GM21360 (cell line): ENCODE measurements around the gene TSPAN4.

Experiments used
- ATAC-seq: cut with Tn5 transposase; IDR thresholded peaks from one replicate; pipeline ENCODE4 v1.9.1; 2021; ENCODE audit warnings: mild to moderate bottlenecking, moderate library complexity; ENCODE audit not compliant: unreplicated experiment

TSPAN4 gene

DNA sequence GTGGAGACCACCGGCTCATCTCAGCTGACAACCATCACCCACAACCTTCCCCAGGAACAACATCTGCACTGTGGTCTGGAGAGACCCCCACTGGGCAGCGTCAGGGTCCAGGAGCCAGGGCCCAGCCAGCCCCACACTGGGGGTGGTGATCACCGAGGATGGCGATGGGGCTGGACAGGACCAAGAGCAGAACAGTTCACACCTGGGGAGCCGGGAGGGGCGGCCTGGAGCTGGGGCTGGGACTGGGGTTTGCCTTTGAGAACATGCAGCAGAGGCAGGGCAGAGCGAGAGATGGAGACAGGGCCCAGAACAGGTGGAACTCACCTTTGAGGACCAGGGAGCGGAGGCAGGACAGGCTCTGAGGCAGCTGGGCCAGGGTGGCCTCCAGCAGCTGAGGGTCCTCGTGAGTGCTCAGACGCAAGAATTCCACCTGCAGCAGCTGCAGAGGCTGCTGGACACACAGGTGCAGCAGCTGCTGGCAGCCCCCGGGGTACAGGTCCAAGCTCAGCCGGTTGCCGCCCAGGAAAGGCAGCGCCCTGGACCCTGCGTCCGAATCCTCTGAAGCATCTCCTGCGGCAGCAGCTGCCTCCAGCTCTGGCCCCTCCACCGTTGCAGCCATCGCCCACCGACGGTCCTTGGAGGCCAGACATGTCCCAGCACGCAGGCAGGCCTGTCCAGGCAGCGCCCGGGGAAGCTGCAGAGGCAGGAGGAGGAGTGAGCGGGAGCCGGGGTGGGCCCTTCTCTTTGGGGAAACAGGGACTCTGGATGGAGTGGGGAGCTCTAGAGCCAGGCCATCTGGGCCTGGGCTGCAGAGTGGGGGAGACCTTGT lies 38.7 kb upstream of the TSPAN4 start:
- no peak for ATAC-seq

DNA sequence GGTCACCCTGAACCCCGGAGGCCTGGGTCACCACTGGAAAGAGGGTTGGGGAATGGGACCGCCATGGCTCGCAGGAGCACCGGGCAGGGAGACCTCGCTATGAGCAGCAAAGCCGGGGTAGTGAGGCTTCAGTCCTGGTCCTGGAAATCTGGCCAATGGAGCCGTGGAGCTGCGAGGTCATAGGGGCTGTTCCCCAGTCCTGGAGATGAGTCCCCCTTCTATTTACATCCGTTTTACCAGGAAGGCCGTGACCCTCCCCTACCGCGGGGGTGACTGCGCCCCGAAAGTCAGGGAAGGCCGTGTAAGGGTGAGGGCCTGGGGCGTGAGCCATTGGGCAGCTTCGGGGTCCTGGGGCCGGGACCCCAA lies 38.1 kb upstream of the TSPAN4 start:
- no peak for ATAC-seq

DNA sequence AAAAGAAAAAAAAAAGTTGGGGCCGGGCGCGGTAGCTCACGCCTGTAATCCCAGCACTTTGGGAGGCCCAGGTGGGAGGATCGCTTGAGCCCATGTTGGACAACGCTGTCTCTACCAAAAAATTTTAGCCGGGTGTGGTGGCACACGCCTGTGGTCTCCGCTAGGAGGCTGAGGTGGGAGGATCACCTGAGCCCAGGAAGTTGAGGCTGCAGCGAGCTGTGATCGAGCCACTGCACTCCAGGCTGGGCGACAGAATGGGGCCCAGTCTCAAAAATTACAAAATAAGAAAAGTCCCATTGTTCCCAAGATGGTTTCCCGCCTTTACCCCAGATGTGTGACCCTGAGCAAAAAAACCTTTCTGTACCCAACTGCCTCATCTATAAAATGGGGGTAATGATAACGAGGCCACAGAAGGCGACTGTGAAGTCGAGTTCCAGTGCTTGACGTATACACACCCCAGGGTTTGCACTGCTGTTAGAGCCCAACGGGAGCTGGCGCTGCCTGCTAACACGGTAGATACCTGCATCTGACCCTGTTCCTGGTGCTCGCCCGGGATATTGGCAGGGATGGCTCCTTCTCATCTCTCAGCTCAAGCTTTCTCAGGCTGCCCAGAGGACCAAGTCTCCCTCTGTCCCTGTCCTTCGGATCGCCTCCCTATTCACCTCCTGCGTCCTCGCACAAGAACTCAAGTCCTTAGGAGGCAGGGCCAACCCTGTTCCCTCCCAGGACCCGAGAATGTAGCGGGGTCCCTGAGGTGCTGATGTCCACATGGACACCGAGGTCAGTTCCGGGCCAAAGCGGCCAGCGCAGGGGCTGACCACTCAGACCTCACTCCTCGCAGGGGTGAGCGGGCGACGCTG lies 34.0 kb upstream of the TSPAN4 start:
- no peak for ATAC-seq

DNA sequence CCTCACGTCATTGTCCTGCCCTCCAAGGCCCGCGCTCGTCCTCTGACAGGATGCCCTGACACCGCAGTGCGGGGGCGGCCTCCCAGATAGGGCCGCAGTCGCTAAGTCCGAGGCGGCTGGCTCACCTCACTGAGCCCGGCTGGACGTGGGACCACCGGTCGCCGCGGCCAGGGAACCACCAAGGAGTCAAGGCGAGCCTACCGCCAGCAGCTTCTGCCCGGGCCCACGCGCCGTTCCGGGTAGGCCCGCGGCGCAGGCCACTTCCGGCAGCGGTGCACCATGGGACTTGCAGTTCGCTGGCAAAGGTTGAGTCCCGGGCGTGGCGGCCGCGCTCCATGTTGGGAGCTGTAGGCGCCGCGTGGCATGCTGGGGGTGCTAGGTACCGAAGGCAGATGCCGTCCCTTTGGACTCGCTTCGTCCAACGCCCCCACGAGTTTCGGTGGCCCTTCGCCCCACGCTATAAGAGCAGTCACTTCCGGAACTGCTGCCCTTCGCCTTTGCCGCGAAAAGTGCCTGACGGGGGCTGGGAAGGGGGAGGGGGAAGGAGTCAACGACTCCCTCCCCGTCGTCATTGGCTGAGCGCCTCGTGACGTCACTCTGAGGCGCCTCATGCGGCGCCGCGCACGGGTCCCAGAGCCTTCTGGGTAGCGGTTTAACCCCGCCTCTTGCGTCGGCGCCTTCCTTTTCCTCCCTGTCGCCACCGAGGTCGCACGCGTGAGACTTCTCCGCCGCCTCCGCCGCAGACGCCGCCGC lies 33.2 kb upstream of the TSPAN4 start, which contains the start of gene RPLP2:
RPLP2 (plus strand) TSS at position 681 of the 753 bp plus-strand sequence. CDS start 268 bp downstream, outside the sequence.
- ATAC-seq: peak; percentile 68

DNA sequence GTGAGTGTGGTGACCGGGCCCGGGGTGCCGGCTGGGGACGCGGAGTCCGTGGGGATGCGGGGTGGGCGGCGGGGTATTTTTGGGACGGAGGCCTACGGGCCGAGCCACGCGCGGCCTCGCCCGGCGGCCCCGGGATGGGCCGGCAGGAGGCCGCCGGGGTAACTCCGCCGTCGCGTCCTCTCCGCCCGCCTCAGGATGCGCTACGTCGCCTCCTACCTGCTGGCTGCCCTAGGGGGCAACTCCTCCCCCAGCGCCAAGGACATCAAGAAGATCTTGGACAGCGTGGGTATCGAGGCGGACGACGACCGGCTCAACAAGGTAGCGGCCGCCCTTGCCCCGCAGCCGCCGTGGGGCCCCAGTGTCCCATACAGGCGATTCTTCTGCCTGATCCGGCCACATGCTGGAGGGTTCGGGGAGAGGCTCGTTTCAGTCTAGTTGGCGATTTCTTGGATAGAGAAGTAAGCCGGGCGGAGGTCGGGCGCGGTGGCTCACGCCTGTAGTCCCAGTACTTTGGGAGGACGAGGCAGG lies 32.5 kb upstream of the TSPAN4 start:
- no peak for ATAC-seq

DNA sequence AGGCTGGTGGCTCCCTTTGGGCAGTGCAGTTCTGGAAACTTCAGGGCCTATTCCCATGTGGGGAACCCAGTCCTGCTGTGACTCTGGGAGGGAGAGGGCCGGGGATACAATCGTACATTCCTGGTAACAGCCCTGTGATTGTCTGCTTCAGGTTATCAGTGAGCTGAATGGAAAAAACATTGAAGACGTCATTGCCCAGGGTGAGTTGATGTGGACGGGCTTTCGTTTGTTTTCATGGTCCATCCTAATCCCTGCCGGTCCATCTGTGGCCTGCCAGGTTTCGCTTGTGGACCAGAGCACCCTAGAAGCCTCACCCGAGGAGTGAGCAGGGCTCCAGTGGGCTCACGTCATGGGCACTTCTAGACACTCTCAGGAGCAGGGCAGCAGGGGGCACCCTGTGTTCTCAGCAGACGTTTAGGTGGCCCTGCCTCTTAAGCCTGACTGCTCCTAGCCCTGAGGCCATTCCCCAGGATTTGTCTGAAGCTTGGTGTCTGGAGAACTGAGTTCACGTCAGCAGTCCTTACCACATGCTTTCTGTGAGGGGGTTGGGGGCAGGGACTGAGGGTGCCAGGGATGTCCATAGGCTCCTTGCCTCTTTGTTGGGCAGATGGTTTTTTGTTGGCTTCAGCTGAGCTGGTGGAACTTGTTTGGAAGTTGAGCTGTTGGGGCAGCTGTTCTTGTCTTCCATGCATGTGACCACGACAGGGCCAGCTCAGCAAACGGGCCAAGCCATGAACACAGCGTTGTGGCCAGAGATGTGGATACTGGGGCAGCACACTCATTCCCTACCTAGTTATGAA lies 31.0 kb upstream of the TSPAN4 start:
- no peak for ATAC-seq

DNA sequence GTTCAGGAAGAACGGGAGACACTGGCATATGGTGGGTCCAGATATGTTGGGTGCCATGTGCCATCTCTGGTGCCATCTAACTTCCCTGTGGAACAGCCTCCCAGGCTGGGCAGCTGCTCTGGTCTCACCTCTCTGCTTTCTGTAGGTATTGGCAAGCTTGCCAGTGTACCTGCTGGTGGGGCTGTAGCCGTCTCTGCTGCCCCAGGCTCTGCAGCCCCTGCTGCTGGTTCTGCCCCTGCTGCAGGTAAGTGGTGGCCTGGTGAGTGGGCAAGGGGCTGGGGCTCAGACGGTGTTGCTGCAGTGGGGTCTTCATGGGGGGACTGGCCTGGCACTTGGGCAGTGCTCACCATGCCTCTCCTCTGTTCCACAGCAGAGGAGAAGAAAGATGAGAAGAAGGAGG lies 30.3 kb upstream of the TSPAN4 start:
- ATAC-seq: no peak

DNA sequence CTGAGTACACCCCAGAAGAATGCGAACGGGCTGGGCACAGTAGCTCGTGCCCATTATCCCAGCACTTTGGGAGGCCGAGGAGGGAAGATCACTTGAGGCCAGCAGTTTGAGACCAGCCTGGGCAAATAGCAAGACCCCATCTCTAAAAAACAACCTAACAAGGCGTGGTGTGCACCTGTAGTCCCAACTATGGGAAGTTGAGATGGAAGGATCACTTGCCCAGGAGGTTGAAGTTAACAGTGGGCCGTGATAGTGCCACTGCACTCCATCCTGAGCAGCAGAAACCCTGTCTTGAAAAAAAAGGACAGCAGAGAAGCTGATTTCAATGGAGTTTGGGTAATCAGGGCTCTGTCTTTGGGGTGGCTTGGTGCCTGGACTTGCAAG lies 29.6 kb upstream of the TSPAN4 start:
- no peak for ATAC-seq

DNA sequence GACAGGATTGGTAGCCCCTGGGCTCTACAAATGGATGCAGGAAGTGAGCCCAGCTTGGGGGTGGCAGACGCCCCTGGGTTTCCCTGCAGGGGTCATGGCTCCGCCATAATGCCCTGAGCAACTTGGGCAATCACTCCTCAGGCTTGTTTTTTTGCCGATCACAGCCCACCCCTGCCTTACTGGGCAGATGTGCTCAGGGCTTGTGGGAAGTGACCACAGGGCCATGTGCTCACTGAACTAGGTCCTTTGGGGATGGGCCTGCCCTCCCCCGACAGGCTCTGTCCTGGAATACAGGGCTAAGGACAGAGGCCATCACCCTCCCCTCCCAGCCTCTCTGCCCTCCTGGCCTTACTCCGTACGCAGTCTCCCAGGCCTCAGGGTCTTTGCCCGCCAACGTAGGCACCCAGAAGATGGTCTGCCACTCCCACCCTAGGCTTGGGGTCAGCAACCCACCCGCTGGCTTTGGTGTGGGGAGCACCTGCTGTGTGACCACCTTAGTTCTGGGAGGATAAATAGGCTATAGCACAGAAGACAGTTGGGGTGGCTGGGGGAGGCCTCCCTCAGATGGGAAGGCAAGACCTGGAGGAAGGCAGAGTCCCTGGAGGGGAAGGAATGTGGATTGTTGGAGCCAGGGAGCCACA lies 29.1 kb upstream of the TSPAN4 start:
- ATAC-seq: no peak

DNA sequence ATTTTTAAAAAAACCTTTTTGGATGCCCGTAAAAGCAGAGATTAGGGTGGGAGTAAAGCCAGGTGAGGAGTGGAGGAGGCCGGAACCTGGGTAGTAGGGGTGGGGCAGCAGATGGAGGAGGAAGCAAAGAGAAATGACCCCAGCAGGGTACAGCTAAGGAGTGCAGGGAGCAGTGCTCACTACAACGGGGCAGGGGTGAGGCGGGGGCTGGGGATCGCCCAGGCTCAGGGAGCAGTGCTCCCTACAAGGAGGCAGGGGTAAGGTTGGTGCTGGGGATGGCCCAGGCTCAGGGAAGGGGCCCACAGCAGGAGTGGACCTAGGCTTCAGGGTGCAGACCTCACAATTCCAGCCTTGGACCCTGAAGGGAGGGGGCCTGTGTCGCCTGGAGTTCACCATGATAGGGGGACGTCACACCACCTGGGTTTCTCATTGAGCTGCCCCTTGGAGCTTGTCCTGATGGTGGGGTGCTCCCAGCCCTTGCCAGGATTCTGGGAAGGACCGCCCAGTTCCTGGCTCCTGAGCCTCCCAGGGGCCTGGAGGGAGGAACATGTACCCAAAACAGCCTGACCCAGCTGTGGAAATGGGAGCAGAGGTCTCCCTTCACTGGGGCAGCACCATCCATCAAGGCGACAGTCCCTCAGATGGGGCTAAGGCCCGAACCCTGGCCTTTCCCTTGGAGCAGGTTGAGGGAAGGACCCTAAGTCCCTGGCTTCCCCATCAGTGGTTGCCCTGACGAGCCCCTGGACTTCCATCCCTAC lies 26.8 kb upstream of the TSPAN4 start:
- no peak for ATAC-seq

DNA sequence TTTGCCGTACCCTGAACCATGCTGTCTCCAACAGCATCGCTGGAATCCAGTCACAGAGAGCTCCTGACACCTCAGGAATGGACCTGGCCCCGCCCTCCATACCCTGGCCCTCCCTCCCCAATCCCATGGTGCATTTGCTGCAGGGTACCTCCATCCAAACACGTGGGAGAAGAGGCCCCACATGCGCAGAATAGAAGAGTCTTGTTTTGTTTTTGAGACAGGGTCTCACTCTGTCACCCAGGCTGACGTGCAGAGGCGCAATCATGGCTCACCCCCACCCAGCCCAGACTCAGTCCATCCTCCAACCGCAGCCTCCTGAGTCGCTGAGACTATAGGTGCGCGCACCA lies 26.2 kb upstream of the TSPAN4 start:
- ATAC-seq: no peak

DNA sequence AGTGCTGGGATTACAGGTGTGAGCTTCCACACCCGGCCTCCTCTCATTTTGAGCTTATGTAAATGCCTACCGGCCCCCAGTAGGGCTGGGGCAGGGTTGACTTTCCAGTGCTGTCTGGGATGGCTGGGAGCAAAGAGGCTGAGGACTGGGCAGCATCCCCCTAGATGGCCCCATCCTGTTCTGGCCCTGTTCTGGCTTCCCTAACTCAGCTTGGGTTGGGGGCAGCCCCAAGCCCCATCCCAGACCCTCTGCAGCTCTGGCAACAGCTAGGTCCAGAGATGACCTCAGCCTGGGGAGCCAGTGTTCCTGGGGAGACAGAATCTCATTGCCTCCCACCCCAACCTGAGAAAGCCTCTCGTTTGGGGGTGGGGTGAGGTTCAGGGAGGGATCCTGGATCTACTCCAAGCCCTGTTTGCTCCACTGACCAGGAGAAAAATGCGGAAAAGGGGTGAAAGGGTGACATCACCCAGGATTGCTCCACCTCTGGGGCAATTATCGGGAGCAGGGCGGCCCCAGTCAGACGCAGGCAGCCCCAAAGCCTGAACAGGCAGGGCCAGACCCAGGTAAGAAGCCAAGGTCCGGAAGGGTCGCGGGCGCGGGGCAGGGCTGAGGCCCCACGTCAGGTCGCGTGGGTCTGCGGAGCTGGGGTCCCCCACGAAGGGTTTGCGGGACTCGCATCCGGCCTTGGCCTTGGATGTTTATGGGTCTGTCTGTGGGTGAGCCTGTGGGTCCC lies 24.1 kb upstream of the TSPAN4 start, which contains the start of gene PNPLA2:
PNPLA2 (plus strand) TSS at position 519 of the 733 bp plus-strand sequence. CDS start 805 bp downstream, outside the sequence.
- ATAC-seq: no peak

DNA sequence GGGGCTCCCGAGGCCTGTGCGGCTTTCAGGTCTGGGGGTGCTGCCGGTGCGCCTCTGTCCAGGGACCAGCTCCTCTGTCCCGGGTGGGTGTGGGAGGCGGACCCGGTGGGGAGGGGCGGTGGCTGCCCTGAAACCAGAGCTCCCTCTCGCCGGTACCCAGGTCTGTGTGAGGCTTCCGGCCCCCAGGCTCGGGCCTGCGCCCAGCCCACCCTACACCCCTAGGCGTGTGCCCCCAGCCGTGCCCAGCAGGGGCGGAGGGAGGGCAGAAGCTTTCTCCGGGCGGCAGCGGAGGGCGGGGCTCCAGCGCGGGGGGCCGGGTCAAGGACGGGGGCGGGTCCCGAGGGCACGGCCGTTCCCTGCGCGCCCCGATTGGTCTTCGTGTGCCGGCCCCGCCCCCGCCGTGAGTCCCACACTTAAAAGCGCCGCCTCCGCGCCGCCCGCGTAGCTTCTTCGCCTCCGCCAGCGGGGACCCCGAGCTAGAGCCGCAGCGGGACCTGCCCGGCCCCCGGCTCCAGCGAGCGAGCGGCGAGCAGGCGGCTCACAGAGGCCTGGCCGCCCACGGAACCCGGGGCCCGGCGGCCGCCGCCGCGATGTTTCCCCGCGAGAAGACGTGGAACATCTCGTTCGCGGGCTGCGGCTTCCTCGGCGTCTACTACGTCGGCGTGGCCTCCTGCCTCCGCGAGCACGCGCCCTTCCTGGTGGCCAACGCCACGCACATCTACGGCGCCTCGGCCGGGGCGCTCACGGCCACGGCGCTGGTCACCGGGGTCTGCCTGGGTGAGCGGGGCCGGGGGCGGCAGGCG lies 23.3 kb upstream of the TSPAN4 start:
- peak; percentile 59 for ATAC-seq

DNA sequence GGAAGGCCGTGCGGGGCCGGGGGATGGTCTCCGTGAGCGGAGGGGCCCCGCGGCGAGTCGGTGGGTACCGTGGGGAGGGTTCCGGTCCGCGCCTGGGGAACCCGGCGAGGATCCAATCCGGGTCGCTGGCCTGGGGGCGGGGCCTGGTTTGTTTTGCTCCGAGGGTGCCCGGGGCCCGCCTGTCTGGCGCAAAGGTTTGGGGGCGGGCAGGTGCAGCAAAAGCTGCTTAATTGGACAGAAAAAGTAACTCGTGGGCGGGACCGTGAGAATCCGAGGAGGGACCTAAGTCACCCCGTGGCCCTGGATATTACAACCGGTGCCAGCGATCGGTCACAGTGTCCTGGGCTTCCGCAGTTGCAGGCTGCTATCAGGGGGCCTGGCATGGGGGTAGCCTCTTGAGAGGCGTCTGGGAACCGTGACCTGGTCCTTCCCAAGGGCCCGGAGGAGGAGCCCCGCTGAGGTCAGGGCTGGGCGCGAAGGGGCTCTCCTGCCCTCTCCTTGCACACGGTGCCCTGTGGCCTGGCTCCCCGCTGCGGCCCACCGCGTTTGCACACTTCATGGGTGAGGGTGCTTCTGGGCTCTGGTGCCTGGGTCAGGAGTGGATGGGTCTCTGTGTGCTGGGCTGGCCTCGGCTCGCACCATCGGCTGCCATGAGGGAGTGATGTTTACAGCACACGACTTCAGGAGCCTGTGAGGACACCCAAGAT lies 22.6 kb upstream of the TSPAN4 start:
- ATAC-seq: peak; percentile 49

DNA sequence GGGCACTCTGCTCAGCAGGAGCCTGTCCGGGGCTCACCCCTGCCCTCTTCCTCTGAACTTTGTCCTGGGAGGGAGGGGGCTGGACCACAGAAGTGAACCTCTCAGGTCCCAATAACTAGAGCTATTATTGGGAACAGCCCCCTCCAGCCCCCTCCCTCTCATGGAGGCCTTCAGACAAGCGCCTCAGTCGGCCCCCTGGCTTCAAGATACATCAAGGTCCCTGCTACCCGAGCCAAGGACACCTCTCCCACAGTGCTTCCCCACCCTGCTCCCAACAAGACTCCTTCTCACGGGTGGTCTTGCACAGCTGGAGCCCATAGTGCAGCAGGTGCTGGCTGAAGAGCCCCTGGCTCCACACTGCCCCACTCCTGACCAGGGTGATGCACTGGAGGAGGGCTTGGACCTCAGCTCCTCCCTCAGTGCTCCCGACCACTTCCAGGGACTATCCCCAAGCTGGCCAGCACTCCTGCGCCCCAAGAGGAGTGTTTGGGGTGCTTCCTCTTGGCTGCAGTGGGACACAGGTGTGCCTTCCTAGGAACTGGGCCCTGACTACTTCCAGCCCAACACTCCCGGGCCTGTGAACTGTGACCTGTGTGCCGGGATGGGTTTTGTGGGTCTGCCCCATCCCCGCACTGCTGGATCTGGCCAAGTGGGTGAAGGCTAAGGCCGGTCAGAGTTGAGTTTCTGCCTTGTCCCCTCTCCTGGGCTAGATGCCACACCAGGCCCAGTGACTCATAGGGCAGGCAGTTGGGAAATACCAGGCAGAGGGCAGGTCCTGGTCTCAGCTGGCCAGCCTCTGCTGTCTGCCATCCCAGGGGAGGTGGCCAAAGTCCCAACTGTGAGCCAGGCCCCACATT lies 21.8 kb upstream of the TSPAN4 start:
- ATAC-seq: no peak
